Left kidney (tissue), 2 donors: ENCODE measurements around the gene FBXL17. TPM values are rescaled to one million over a fixed set of nuclear protein-coding genes. Genes with fewer than 3 reads are reported as not detected.
"Not testable (repeated sequence)": the region's sequence is repeated elsewhere in the genome, so short reads cannot be mapped to it uniquely, and the experiment has no call there.

Source experiments
- DNase-seq: peaks from one replicate; pipeline ENCODE4 v3.0.0-alpha.2; 2013
- polyA plus RNA-seq: library from polyadenylated mRNA; unstranded; fragments of 120-200 nt; gene quantifications from one replicate; pipeline ENCODE4 v1.2.1, GENCODE V29; 2013; ENCODE audit not compliant: insufficient read length

Gene FBXL17
- polyA plus RNA-seq, 1 donor = 32.5 TPM

DNA sequence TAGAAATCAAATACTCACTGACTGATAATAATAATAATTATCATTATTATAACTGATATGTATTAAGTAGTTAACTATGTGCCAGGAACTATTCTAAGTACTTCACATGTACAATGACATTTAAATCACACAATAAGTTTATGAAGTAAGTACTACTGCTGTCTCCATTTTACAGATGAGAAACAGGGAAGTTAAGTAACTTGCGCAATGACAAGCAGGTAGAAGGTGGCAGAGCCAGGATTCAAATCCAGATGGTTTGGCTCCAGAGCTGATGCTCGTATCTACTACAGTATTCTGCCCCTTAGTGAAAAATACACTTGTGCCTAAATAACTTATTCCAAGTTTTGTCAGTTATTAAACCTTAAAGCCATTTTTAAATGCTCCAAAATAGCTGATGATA lies 217.3 kb downstream of the FBXL17 start:
- no peak for DNase-seq

DNA sequence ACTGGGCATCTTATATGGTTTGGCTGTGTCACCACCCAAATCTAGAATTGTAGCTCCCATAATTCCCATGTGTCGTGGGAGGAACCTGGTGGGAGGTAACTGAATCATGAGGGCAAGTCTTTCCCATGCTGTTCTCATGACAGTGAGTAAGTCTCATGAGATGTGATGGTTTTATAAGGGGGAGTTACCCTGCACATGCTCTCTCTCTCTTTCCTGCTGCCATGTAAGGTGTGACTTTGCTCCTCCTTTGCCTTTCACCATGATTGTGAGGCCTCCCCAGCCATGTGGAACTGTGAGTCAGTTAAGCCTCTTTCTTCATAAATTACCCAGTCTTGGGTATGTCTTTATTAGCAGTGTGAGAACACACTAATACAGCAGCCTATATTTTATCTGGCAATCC lies 229.0 kb downstream of the FBXL17 start:
- not testable (repeated sequence) for DNase-seq

DNA sequence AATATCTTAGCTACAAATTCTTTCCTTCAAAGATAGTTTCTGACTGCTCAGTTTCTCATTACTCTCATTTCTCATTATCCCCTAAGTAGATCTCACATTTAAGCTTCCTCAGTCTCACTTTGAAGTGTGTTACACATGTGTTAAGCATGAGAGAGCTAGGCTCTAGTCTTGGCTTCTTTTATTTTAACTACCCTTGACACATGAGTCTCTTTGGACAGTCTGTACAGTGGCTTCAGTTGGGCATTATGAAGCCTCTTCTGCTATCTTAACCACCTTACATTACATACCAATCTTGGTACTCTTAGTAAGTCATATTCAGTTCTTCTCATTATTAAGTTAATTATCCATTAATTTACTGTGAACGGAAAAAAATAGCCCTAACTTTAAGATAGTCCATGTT lies 232.5 kb downstream of the FBXL17 start:
- no peak for DNase-seq

DNA sequence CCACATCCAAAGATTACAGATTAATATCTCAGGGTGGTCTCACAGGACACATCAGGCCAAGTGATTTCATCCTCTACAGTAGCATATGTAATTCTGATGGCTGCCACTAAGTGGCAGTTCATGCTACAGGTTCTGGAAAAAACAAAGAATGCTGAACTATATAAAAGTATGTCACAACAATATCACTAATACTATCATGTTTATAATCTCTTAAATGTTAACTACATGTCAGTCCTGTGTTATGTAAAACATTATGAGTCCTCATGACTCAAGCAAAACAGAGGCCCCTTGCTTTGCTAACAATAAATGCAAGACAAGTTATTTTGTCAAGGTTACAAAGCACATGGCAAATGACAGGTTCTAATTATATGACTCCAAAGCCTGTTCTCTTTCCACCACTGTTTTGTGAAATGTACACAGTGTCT lies 233.2 kb downstream of the FBXL17 start:
- no peak for DNase-seq

DNA sequence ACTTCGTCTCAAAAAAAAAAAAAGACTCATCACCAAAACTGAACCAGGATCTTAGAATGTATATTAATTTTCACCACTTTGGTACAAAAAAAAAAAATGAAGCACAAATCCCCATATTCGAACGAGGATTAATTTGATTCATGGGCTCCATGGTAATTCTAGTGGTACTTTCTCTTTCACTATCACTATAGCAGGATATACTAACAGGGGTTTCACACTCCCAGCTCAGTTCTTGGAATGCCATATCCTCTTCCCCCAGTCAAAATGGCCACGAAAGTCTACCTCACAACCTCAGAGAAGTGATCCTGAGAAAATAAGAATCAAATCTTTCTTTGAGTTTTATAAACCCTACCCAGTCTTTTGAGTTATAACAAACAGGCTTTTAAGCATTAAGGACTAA lies 235.7 kb downstream of the FBXL17 start:
- no peak for DNase-seq

DNA sequence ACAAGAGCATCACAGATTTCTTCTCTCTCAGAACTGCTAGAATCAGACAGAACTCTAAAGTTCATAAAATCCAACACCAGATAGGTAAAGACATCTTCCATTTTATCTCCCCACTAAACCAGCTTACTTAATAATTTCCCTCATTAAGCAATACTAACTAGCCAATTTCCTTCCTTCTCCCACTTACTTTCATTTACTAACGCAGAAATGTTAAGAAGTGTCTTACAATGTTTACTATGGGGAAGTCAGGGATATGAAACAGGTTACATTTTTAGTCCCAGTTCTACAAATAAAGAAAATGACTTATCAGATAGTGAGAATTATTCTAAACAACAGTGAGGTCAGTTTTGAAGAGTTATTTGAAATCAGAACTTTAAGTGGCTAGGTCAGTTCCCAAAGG lies 236.5 kb downstream of the FBXL17 start:
- DNase-seq = no peak

DNA sequence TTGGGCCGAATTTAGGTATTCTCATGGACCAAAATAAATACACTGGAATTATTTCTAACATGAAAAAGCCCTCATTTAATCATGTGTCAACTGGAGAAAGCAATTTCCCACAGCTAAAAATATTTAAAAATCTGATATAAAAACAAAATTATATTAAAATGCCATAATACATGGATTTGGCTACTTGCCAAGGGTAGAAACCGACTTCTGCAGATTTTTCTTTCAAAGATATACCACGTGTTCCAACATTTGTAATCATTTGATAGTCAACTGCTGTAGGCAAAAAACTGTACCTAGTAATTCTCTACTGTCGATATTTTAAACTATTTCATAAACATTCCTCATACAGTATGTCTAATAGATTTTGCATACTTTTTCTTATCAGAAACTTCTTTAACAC lies 237.6 kb downstream of the FBXL17 start:
- no peak for DNase-seq

DNA sequence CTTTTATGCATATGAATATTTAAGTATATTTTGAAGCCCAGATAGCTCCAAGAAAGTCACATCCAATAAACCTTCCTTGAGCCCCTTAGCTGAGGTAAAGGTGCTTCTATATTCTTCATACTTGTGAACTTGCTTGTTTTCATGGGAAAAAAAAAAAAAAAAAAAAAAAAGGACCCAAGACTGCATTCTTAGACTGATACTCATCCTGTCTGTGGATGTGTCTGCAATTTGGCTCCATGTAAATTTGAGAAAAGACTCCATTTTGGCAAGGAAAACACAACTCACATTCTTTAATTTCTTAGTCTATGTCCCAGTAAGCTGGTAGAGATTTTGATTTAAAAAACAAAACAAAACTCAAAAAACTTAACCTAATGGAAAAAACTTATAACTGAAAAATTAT lies 238.3 kb downstream of the FBXL17 start:
- DNase-seq = no peak

DNA sequence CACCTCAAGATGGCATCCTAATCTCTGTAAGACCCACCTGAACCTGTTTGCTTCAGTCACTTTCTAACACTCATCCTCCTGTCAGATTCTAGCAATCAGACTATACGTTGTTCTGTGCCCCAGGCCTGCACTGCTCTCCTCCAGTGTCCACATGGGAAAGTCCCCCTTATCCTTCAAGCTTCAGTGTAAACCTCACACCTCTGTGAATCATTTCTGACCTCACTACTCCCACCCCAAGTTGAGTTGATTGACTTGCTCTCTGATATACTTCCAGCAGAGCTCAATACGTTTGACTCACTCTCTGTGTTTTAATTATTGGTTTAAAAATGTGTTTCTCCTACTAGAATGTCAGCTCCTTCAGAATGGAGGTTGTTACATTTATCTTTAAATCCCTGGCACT lies 240.2 kb downstream of the FBXL17 start:
- DNase-seq = no peak

DNA sequence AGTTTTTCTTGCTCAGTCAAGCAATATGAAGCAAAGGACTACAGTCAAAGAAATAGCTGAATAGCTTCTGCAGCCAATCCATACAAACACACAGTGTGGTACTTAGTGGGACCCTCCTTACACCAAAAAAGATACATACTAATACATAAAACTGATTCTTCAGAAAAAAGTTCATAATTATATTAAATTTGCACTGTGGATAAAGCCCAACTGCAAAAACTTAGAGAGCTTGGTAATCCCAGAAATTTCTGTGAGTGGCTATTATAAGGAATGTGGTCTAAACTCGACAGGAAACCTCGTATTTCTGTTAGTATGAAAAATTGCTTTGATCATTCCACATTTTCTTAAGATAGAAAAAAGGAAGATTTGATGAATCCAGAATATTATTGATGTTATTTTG lies 245.4 kb downstream of the FBXL17 start:
- DNase-seq = no peak

DNA sequence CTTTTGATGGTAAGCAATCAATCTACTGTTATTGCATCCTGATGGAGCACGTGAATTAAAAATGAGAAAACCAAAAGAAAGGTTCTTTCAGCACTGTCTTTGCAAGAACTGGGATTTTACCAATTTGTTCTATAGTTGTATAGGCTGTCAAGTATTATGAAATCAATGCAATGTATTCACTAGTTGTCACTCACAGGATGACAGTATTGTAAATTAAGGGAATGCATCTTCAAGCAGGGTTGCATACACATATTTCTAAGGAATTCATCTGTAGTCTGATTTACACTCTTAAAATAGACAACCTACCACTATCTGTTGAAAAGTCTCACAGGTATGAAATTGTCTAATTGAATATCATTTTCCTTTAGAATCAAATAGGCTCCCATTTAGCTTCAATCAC lies 252.8 kb downstream of the FBXL17 start:
- no peak for DNase-seq

DNA sequence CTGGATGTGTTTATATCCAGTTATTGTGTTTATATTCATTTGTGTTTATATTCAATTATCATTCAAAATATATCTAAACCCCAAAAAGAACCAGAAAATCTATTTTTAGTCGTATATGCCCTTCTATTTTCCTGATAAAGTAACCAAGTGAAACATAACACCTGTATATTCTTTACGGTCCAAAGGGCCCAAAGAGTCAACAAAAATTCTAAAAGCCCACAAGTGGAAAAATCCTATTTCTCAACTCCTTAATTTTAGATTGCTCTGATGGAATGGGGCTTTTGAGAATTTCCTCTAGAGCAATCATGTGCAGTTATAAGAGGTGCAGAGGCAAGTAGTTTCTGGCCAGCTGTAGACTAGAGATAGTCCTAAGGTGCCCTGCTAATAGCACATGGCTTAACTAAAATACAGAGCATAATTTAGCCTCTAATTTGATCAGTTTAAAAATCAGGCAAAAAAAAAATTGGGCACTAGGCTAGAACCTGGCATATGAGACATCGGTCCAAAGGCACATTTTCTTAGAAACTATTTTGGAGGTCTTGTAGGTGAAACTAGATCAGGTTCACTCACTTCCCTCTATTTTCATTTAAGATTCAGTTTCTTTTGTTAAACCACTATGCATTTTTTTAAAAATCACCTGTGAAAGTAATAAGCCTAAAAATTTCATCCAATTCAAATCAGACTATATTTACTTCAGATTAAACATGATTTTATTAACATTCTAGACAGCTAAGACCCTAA lies 256.0 kb downstream of the FBXL17 start:
- DNase-seq = no peak

DNA sequence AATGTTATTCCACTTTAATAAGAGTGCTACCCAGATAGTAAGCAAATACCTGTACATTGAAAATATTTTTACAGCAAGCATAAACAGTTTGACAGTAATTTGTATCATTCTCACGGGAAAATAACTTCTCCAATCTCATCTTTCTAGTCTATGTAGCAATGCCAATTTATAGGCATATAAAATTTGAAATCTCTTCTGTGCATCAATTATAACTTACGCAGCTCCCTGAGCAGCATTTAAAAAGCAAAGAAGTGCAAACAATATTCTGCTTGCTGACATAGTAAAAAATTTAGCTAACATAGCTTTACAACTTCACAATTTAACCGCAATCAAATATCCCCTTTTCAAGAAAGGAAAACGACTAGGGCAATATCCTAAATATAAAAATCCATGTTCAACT lies 257.3 kb downstream of the FBXL17 start:
- DNase-seq = no peak

DNA sequence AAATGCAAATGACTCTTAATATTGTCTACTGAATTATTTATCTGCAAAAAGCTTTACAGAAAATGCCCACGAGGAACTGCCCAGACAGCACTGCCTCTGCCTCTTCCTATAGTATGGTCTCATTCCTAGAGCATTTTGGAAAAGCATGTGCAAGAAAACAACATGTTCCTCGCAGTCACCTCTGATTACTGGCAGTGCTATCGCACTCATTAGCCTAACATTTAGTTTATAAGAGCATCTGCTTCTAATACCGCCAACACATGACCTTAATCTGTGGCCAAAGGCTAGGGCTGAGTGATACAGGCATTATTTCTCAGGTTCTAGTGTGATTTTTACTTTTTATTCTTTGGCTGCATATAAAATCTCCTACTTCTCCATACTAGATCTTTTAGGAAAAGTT lies 259.2 kb downstream of the FBXL17 start:
- DNase-seq = no peak

DNA sequence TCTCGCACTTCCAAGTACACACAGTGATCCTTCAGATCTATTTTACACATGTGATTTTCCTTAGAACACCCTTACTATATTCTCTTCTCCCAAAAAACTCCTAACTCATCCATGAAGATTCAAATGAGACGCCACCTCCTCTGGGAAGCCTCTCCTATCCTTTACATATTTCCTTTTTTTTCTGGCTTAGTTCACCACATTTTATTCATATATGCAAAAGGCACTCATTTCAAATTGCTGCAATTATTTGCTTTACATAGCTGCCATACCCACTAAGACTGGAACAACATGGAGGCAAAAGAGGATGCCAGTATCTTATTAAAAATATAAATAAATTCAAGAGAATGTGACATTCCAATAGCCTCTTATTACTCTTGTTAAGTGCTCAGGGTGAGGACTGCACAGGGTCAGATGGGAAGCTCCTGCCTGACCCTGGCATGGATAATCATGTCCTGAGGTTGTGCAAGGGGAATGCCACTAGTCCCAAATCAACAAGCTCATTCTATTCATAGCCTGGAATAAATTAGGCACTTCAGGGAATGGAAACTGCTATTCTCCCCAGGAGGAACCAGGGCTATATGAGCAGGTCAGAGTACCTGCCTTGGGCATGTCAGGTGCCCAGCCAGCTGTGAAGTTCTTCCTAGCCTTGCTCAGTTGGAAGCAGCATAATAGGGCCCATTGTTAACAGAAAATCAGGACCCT lies 262.9 kb downstream of the FBXL17 start:
- no peak for DNase-seq

DNA sequence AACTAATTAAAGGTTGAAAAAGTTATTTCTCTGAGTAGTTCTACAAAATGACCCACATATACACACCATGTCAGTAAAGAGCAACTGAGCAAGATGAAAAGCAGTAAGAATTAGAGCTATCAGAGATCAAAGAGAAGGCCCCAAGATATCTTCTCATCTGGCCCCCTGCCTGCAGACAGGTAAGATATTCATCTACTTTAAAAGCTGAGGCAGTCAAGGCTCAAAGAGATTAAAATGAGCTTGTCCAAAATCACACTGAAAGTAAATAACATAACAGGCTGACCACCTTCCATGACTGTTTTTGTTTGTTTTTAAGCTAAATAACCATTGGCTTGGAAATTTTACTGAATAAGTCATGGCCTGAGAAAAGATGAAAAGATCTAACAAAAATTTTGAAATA lies 266.2 kb downstream of the FBXL17 start:
- DNase-seq = no peak

DNA sequence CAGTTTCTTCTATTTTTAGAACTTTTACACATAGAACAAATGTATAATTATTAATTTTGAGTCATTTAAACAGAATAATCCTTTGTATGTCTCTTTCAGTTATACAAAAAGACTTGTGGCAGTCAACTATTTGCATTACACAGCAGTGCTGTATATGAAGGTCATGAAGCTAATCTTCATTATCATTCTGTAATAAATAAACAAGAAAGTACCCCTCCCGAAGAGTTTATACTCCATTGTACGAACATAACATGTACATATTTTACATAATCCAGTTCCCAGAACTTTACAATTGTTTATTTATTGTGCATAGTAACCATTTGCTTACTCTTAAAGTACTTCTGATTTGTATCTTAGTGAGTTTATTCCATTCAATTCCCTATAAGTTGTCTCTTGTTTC lies 267.9 kb downstream of the FBXL17 start:
- DNase-seq = no peak

DNA sequence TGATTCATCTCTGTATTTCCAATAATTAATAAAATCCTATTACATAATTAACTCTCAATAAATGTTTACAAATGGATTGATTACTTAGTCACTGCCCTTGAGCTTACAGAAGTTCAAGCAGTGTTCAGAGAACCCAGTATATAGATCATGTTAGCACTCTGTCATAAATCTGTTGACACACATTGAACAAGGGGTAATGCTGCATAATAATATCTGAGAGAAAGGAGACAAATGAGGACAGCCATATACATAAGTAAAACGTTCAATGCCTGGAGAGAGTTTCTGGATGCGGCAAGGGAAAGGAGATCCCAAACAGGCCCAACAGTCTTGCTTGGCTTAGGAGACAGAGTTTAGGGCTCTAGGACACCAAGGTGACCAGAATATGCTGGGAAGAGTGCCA lies 270.2 kb downstream of the FBXL17 start:
- DNase-seq = no peak

DNA sequence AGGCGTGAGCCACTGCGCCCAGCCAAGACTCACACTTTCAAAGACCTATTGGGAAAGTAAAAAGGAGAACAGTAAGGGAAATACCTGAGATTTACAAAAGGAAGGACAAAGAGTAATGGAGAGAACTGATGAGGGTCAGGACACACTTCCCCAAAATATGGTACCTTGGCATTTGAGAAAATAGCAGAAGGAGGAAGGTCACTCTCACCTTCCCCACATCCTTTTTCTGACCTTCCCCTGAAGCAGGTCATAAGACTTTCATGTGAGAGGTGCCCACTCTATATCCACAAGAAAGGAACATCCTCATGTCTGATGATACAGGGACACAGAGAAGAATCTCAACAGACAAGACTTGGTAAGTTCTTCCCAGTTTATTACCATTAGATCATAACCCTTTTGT lies 272.8 kb downstream of the FBXL17 start:
- DNase-seq = no peak

DNA sequence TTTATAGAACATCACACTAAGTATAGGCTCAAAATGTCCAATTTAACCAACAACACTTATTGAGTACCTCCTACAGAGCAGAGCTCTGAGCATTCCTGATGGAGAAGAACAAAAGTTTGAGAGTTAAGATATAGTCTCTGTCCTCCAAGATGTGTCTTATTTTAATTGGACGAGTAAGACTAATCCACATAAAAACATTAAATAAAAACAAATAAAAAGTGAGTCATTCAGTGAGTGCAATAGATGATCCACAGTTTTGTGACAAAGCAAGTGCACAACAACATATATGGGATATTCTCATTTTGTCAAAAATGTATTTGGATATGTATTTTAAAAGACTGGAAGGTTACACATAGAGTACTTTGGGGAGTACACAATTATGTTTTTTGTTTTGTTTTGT lies 277.4 kb downstream of the FBXL17 start:
- DNase-seq = no peak

DNA sequence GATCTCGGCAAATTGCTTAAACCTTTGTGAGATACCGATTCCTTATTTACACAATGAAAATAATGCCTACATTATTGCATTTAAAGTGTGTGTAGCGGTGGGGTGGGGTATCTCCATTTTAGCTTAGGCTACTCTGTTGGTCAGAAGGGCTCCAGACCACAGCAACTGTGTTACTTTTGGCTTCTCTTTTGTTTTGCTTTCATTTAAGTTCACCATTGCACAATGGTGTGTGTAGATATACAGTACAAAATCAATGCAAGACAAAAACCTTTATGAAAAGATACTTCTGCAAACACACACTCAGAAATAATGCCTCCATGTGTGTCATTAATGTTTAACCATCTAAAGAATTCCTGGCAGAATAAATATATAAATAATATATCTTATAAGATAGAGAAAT lies 279.4 kb downstream of the FBXL17 start:
- DNase-seq = no peak

DNA sequence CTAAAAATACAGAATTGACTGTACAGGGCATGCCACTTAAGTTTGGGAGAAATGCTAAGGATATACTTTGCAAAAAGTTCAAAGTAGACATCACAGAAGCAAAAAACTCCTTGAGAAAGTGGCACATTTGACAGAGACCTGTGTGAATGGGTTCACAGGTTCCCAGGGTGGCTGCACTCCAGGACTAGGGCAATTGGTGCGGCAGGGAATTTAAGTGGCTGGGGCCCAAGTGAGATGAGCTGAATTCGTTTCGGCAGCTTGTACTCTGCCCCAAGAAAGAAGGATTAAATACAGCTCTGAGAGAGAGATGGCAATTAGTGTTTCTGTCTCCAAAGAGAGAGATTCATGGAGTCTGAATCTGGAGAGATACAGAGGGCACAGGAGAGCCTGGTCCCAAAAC lies 280.1 kb downstream of the FBXL17 start:
- DNase-seq = no peak

DNA sequence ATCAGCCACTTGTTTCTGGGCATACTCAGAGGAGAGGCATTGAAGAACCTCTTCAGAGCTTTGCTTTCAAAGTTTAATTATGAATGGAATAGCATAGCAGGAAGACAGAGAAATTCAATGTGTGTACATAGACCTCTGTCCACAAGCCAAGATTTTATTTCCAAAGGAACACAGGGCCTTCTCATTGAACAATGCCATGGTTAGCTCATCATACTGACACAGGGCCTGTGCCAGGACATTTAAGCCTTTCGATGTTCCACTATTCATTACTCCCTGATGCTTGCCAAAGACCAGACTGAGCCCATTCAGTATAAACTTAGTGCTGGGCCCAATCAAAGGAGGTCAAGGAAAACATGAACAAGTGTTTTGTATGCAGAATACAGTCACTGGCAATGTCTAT lies 280.8 kb downstream of the FBXL17 start:
- no peak for DNase-seq

DNA sequence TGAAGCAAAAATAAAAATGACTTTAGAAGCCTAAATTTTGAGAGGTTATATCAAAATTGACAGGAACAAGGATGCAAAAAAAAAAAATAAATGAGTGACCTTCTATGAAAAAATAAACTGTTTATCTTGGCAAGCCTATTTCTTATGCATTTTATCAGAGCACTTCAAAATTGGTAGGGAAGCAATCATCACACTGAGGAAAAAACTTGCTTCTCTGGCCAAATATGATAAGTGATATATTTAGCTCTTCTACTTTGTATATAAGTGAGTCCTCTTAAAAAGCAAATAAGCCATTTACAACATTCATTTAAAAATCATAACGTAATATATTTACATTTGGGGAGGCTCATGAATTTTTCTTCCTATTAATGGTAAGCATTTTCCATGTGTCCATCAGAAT lies 287.1 kb downstream of the FBXL17 start:
- no peak for DNase-seq
